Nephron progenitor cell (in vitro differentiated cells): ENCODE results near the gene PHYKPL.
A peak's percentile ranks its signal among the peaks of the same experiment; 100 is the strongest.

Experiments used
- DNase-seq: peaks from one replicate; pipeline ENCODE4 v3.0.0; 2021
- H3K27ac Mint-ChIP-seq: 2 replicates; pipeline ENCODE4 v1.8.0; 2021; ENCODE audit warnings: mild to moderate bottlenecking, moderate library complexity, mixed read lengths
- H3K27me3 Mint-ChIP-seq: 2 replicates; pipeline ENCODE4 v1.8.0; 2021; ENCODE audit warnings: mild to moderate bottlenecking, low read depth, mixed read lengths; ENCODE audit not compliant: poor library complexity
- H3K36me3 Mint-ChIP-seq: 2 replicates; pipeline ENCODE4 v1.8.0; 2021; ENCODE audit warnings: low read depth, mixed read lengths
- H3K4me1 Mint-ChIP-seq: 2 replicates; pipeline ENCODE4 v1.8.0; 2021; ENCODE audit warnings: mixed read lengths
- H3K4me3 Mint-ChIP-seq: 2 replicates; pipeline ENCODE4 v1.8.0; 2021; ENCODE audit warnings: mild to moderate bottlenecking, moderate library complexity, mixed read lengths
- H3K9me3 Mint-ChIP-seq: 2 replicates; pipeline ENCODE4 v1.8.0; 2021; ENCODE audit warnings: mild to moderate bottlenecking, moderate library complexity, mixed read lengths
- CTCF ChIP-seq: fragments of 200-600 bp; sonication (generic); IDR thresholded peaks from 2 replicates; pipeline ENCODE4 v1.5.0; 2021; ENCODE audit warnings: antibody characterized with exemption

PHYKPL gene

GRCh38 chr5:178221853-178222252, 10.7 kb downstream of the PHYKPL start:
- no peak overlapping the region for H3K4me3 Mint-ChIP-seq
- peaks cover 20% of the 10 kb centered on the region for H3K4me1 Mint-ChIP-seq
- peaks cover 4% of the 10 kb centered on the region for H3K27me3 Mint-ChIP-seq
- H3K27ac Mint-ChIP-seq, result peak overlapping the region; percentile 89
- no peak for DNase-seq
- no peaks in the 10 kb centered on the region for H3K9me3 Mint-ChIP-seq
- no peak for TF ChIP-seq CTCF
- peaks cover 71% of the 10 kb centered on the region for H3K36me3 Mint-ChIP-seq

GRCh38 chr5:178221282-178221681, 11.3 kb downstream of the PHYKPL start:
- H3K9me3 Mint-ChIP-seq, result no peaks in the 10 kb centered on the region
- DNase-seq, result no peak
- no peak overlapping the region for H3K4me3 Mint-ChIP-seq
- peak overlapping the region; percentile 89 for H3K27ac Mint-ChIP-seq
- H3K36me3 Mint-ChIP-seq, result peaks cover 71% of the 10 kb centered on the region
- peaks cover 20% of the 10 kb centered on the region for H3K4me1 Mint-ChIP-seq
- peaks cover 4% of the 10 kb centered on the region for H3K27me3 Mint-ChIP-seq
- TF ChIP-seq CTCF, result no peak

GRCh38 chr5:178218827-178219226, 13.8 kb downstream of the PHYKPL start:
- H3K36me3 Mint-ChIP-seq, result peaks cover 66% of the 10 kb centered on the region
- DNase-seq, result no peak
- no peak overlapping the region for H3K4me3 Mint-ChIP-seq
- H3K27me3 Mint-ChIP-seq, result peaks cover 6% of the 10 kb centered on the region
- peaks cover 10% of the 10 kb centered on the region for H3K4me1 Mint-ChIP-seq
- no peak for TF ChIP-seq CTCF
- H3K27ac Mint-ChIP-seq, result no peak overlapping the region
- H3K9me3 Mint-ChIP-seq, result no peaks in the 10 kb centered on the region

- DNase-seq, result no peak
- Mint-ChIP-seq H3K4me1 (peaks cover 5% of the 10 kb centered on the region), H3K4me3 (no peak overlapping the region), H3K9me3 (no peaks in the 10 kb centered on the region), H3K36me3 (peaks cover 71% of the 10 kb centered on the region), H3K27ac (no peak overlapping the region), H3K27me3 (peaks cover 7% of the 10 kb centered on the region)
- no peak for TF ChIP-seq CTCF
These were observed 14.3 kb downstream of the PHYKPL start for GRCh38 chr5:178218237-178218776.

GRCh38 chr5:178216779-178217178, 15.8 kb downstream of the PHYKPL start:
- H3K4me1 Mint-ChIP-seq, result no peaks in the 10 kb centered on the region
- H3K27me3 Mint-ChIP-seq, result peaks cover 6% of the 10 kb centered on the region
- TF ChIP-seq CTCF, result no peak
- no peaks in the 10 kb centered on the region for H3K9me3 Mint-ChIP-seq
- H3K36me3 Mint-ChIP-seq, result peaks cover 64% of the 10 kb centered on the region
- DNase-seq, result no peak
- H3K4me3 Mint-ChIP-seq, result no peak overlapping the region
- no peak overlapping the region for H3K27ac Mint-ChIP-seq

GRCh38 chr5:178216088-178216534, 16.5 kb downstream of the PHYKPL start:
- Mint-ChIP-seq H3K4me3 (no peak overlapping the region), H3K36me3 (peaks cover 64% of the 10 kb centered on the region), H3K27me3 (peaks cover 3% of the 10 kb centered on the region), H3K4me1 (no peaks in the 10 kb centered on the region), H3K27ac (no peak overlapping the region), H3K9me3 (no peaks in the 10 kb centered on the region)
- TF ChIP-seq CTCF, result no peak
- DNase-seq, result no peak
